Measurements from ENCODE around the gene TMEM9.

Gene TMEM9

DNA sequence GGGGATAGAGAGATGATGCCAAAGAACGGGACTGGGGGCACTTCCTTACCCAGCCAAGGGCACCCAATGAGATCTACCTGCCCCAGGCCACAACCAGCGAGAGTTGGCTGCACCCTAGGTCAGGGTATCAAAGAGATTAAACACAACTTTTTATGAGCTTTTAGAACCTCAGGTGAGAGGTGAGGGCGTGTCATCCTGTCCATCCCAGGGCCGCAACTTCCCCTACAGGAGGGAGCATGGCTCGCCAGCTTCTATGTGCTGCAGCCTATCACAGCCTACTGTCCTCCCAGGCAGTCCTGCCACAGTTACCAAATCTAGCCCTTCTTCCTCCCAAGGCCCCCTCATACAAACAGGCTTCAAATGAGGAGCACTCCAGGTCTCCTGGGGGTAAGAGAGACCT is 12.9 kb downstream of the TMEM9 start:
- Histone ChIP-seq H4K20me1 (ENCODE audit: insufficient read depth) (no peaks in the 10 kb centered on the region), H3K79me2 (ENCODE audit: insufficient read depth, low read depth) (no peaks in the 10 kb centered on the region), H3K4me3 (IDR thresholded peaks at IDR 0.05; ENCODE audit: insufficient read depth, low read depth, low read length) (no peak overlapping the region), H3K4me2 (no peak overlapping the region), H3K36me3 (ENCODE audit: insufficient read depth) (peaks cover 4% of the 10 kb centered on the region; the same call in 1 of the 2 replicates), H3K9ac (no peak overlapping the region), H3K27ac (no peak overlapping the region), H2AFZ (ENCODE audit: low read depth) (no peak overlapping the region), H3K4me1 (ENCODE audit: low read depth, poor library complexity, severe bottlenecking) (no peaks in the 10 kb centered on the region), H3K27me3 (ENCODE audit: insufficient read depth, low read depth) (no peaks in the 10 kb centered on the region)
- TF ChIP-seq, protein P1, sequence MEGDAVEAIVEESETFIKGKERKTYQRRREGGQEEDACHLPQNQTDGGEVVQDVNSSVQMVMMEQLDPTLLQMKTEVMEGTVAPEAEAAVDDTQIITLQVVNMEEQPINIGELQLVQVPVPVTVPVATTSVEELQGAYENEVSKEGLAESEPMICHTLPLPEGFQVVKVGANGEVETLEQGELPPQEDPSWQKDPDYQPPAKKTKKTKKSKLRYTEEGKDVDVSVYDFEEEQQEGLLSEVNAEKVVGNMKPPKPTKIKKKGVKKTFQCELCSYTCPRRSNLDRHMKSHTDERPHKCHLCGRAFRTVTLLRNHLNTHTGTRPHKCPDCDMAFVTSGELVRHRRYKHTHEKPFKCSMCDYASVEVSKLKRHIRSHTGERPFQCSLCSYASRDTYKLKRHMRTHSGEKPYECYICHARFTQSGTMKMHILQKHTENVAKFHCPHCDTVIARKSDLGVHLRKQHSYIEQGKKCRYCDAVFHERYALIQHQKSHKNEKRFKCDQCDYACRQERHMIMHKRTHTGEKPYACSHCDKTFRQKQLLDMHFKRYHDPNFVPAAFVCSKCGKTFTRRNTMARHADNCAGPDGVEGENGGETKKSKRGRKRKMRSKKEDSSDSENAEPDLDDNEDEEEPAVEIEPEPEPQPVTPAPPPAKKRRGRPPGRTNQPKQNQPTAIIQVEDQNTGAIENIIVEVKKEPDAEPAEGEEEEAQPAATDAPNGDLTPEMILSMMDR (conservative IDR thresholded peaks at IDR 0.05; ENCODE audit: low read depth, low read length), result no peak

DNA sequence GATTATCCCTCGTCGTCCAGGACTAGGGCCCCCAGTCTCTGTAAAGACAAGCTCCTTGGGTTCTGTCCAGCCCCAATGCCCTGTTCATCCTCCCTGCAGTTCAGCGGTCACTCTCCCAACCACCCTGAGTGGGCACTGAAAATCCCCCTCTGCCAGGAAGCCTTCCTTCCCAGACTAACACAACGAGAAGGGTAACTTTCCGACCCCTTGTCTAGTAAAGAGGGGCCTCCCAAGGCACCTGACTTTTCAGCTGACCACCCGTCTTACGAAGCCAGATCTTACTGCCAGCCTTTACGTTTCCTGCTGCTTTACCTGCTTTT is 13.4 kb downstream of the TMEM9 start:
- Histone ChIP-seq H3K4me1 (ENCODE audit: low read depth, poor library complexity, severe bottlenecking) (no peaks in the 10 kb centered on the region), H3K36me3 (ENCODE audit: insufficient read depth) (peaks cover 4% of the 10 kb centered on the region; the same call in 1 of the 2 replicates), H3K4me2 (no peak overlapping the region), H3K4me3 (IDR thresholded peaks at IDR 0.05; ENCODE audit: insufficient read depth, low read depth, low read length) (no peak overlapping the region), H2AFZ (ENCODE audit: low read depth) (no peak overlapping the region), H3K9ac (no peak overlapping the region), H4K20me1 (ENCODE audit: insufficient read depth) (no peaks in the 10 kb centered on the region), H3K27ac (no peak overlapping the region), H3K27me3 (ENCODE audit: insufficient read depth, low read depth) (no peaks in the 10 kb centered on the region), H3K79me2 (ENCODE audit: insufficient read depth, low read depth) (no peaks in the 10 kb centered on the region)
- TF ChIP-seq, protein P1 (conservative IDR thresholded peaks at IDR 0.05; ENCODE audit: low read depth, low read length), result no peak

DNA sequence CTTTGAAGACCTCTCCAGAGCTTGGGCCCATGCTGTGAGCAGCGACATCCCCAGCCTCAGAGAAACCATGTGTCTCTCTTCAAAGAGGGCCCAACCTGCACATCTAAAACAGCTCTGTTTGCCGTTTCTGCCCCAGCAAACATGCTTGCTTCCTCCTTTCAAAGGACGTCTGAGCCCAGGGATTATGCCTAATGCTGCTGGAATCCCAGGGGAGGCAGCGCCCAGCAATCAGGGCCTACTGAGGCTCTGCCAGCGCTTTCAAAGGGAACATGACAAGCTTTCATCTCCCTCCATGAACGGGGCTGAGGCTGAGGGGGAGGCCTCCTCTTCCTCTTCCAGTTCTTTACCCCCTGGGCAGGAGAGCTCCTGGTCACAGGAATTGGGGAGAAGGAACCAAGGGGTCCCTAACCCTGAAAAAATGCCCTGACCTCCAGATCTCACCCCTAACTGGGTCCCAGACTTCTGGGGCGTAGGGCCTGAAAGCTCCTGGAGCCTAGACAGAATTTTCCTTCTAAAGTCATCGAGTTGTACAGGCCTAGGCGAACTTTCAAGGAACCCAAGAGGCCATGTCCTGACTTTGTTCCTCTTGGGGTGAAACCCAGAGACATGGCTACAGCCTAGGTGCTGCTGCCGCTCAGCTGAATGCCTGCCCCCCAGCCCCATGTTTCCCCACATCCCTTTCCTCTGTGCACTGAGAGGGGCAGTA is 13.9 kb downstream of the TMEM9 start:
- TF ChIP-seq, protein P1 (conservative IDR thresholded peaks at IDR 0.05; ENCODE audit: low read depth, low read length), result no peak
- H2AFZ ChIP-seq (ENCODE audit: low read depth), result no peak overlapping the region
- peaks cover 4% of the 10 kb centered on the region; the same call in 1 of the 2 replicates for H3K36me3 ChIP-seq (ENCODE audit: insufficient read depth)
- H3K4me3 ChIP-seq (IDR thresholded peaks at IDR 0.05; ENCODE audit: insufficient read depth, low read depth, low read length), result no peak overlapping the region
- no peaks in the 10 kb centered on the region for H3K27me3 ChIP-seq (ENCODE audit: insufficient read depth, low read depth)
- no peaks in the 10 kb centered on the region for H4K20me1 ChIP-seq (ENCODE audit: insufficient read depth)
- no peak overlapping the region for H3K27ac ChIP-seq
- no peaks in the 10 kb centered on the region for H3K4me1 ChIP-seq (ENCODE audit: low read depth, poor library complexity, severe bottlenecking)
- no peaks in the 10 kb centered on the region for H3K79me2 ChIP-seq (ENCODE audit: insufficient read depth, low read depth)
- H3K9ac ChIP-seq, result no peak overlapping the region
- no peak overlapping the region for H3K4me2 ChIP-seq

DNA sequence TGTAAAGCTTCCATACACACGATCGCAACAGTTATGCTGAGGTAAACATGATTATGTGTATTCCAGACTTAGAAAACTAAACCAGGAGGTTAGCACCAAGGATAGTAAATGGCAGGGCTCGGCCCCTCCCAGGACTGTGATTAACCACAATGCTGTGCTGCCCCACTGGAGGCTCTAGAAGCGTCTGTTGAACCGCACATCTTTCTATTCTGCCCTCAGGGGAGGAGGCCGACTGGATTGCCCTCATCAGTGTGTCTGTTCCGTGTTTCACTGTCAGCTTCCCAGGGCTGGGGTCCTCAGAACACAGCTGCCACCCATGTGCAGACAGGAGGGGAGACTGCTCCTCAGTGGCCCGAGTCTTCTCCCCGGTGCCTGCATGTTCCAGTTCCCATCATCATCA is 14.5 kb downstream of the TMEM9 start:
- TF ChIP-seq, protein P1 (conservative IDR thresholded peaks at IDR 0.05; ENCODE audit: low read depth, low read length), result no peak
- no peak overlapping the region for H2AFZ ChIP-seq (ENCODE audit: low read depth)
- H3K4me3 ChIP-seq (IDR thresholded peaks at IDR 0.05; ENCODE audit: insufficient read depth, low read depth, low read length), result no peak overlapping the region
- H3K36me3 ChIP-seq (ENCODE audit: insufficient read depth), result peaks cover 2% of the 10 kb centered on the region; the same call in 1 of the 2 replicates
- H3K27ac ChIP-seq, result no peak overlapping the region
- H3K27me3 ChIP-seq (ENCODE audit: insufficient read depth, low read depth), result no peaks in the 10 kb centered on the region
- no peak overlapping the region for H3K9ac ChIP-seq
- no peak overlapping the region for H3K4me2 ChIP-seq
- H3K4me1 ChIP-seq (ENCODE audit: low read depth, poor library complexity, severe bottlenecking), result no peaks in the 10 kb centered on the region
- no peaks in the 10 kb centered on the region for H4K20me1 ChIP-seq (ENCODE audit: insufficient read depth)
- H3K79me2 ChIP-seq (ENCODE audit: insufficient read depth, low read depth), result no peaks in the 10 kb centered on the region

Measured in KMS-11 (cell line).